OCI-LY3 (cell line): ENCODE results near the gene CPTP.

Experiments
- EZH2phosphoT487 ChIP-seq: fragments of 200-600 bp; shearing (Covaris generic); IDR thresholded peaks from 2 replicates; pipeline ENCODE4 v1.6.1; 2018; ENCODE audit warnings: antibody characterized with exemption, mixed run types, low read depth
- TF ChIP-seq, protein P1 (sequence below): fragments of 200-600, 300-600 bp; sonication (generic); IDR thresholded peaks from 2 replicates; pipeline ENCODE4 v1.5.1; 2014; ENCODE audit warnings: antibody characterized with exemption, low read length, low read depth

DNA sequence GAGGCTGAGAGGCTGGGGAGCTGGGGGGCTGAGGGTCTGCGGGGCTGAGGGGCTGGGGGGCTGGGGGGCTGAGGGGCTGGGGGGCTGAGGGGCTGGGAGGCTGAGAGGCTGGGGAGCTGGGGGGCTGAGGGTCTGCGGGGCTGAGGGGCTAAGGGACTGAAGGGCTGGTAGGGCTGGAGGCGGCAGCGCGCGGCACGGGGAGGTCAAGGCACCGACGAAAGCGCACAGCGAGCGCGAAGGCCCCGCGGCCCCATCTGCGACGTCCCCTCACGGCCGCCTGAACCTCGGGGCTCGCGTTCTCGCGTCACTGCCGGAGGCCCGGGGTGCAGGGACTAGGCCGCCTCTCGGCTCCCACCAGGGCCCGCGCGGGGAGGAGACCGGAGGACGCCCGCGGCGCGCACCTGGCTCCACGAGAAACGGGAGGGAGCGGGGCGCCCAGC is 498 bp upstream of the CPTP start:
- TF ChIP-seq, protein P1, sequence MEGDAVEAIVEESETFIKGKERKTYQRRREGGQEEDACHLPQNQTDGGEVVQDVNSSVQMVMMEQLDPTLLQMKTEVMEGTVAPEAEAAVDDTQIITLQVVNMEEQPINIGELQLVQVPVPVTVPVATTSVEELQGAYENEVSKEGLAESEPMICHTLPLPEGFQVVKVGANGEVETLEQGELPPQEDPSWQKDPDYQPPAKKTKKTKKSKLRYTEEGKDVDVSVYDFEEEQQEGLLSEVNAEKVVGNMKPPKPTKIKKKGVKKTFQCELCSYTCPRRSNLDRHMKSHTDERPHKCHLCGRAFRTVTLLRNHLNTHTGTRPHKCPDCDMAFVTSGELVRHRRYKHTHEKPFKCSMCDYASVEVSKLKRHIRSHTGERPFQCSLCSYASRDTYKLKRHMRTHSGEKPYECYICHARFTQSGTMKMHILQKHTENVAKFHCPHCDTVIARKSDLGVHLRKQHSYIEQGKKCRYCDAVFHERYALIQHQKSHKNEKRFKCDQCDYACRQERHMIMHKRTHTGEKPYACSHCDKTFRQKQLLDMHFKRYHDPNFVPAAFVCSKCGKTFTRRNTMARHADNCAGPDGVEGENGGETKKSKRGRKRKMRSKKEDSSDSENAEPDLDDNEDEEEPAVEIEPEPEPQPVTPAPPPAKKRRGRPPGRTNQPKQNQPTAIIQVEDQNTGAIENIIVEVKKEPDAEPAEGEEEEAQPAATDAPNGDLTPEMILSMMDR, result no peak
- TF ChIP-seq EZH2phosphoT487, result no peak
